ENCODE data around the gene TMPRSS4.

DNA sequence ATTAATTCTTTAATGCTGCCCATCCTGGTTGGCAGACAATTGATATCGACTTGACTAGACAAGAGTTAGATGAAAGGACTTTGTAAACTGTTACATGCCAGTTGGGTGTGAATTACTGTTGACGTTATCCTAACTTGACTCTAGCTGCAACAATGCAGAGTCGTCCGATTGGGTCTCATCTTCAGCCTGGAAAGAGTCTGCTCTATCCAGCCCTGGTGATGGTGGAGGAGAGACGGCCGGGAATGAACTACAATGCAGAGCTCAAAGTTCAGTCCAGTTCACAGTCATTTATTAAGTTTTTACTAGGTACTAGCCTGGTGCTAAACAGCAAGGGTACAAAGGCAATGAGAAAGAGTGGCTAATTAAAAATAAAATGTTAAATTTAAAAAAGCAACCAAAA, 14.8 kb downstream of the TMPRSS4 start:
- TF ChIP-seq, protein P1, sequence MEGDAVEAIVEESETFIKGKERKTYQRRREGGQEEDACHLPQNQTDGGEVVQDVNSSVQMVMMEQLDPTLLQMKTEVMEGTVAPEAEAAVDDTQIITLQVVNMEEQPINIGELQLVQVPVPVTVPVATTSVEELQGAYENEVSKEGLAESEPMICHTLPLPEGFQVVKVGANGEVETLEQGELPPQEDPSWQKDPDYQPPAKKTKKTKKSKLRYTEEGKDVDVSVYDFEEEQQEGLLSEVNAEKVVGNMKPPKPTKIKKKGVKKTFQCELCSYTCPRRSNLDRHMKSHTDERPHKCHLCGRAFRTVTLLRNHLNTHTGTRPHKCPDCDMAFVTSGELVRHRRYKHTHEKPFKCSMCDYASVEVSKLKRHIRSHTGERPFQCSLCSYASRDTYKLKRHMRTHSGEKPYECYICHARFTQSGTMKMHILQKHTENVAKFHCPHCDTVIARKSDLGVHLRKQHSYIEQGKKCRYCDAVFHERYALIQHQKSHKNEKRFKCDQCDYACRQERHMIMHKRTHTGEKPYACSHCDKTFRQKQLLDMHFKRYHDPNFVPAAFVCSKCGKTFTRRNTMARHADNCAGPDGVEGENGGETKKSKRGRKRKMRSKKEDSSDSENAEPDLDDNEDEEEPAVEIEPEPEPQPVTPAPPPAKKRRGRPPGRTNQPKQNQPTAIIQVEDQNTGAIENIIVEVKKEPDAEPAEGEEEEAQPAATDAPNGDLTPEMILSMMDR (IDR thresholded peaks at IDR 0.05): no peak
- TF ChIP-seq POLR2AphosphoS5 (IDR thresholded peaks at IDR 0.05): no peak
- TF ChIP-seq POLR2A (IDR thresholded peaks at IDR 0.05): no peak
- no peak for TF ChIP-seq EP300 (IDR thresholded peaks at IDR 0.05; ENCODE audit: low read depth)
